Midbrain (tissue), 1 donor: ENCODE measurements around the gene LRRC47.

ENCODE experiments used
- DNase-seq: peaks from one replicate; lab custom pipeline; 2025; lab: John Stamatoyannopoulos, UW

LRRC47 gene

DNA sequence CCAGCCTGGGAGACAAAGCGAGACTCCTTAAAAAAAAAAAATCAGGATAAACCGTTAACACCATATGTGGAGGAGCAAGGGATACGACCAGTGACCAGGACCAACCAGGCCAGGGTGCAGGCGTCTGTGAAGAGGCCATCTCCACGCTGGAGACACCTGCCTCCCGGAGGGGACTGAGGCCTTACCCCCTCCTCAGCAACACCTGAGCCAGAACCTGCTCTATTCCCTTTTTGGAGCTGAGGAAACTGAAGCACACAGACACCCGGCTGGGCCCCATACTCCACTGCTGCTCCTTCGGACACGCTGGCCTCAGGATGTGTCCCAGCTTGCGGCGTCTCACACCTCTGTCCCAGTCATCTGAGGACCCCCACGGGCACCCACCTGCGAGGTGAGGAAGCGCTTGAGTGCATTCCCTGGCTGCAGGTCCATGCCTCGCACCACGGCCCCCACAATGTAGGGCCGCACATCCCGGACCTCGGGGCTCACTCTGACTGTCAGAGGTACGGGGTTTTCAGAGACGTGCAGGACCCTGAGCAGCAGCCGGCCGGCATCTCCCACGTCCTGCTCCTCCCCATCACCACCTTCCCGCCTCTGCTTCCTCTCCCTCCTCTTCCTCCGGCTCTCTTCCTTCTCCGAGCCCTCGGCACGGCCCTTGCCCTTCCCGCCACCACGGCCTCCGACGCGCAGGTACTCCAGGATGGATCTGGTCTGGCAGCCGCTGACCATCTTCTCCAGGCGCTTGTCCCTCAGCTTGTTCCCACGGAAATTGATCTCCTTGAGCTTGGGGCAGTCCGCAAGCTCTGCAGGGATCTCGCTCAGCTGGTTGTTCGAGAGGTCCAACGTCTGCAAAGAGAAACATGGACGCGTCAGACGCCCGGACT, 9.6 kb downstream of the LRRC47 start:
- DNase-seq = no peak

DNA sequence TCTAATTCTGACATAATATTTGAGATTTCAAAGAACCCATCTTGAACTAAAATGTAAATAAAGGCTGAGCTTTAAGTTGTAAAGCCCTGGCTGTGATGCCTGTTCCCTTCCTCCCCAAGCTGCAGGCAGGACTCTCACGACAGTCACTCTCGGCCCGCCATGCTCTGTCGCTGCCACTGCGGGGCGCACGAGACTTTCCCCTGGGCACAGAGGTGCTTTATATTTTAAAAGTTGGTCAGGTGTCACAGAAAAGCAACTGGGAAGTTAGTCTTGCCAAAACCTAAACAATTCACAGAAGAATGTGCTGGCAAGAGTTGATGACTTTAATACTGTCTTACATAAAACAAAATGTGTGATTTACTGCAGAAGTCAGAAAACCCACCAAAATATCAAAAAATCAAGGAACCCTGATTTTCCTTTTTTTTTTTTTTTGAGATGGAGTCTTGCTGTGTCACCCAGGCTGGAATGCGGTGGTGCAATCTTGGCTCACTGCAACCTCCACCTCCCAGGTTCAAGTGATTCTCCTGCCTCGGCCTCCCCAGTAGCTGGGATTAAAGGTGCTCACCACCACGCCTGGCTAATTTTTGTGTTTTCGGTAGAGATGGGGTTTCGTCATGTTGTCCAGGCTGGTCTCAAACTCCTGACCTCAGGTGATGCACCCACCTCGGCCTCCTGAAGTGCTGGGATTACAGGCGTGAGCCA, 10.7 kb downstream of the LRRC47 start:
- no peak for DNase-seq

DNA sequence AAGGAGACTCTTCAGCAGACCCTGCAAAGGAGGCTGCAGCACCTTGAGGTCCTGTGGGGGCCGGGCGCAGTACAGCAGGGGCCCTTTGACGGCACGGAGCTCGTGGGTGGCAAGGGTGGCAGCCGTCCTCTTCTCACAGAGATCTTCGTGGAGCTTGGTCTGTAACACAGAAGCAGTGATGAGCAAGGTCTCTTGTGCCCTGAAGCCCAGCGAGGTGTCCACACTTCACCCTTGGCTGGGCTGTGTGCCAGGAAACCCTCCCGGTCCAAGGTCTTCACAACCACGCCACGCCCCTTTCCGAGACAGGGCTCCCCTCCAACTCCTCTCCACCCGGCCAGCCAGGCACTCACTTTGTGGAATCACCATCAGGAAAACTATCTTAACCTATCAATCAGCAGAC, 11.3 kb downstream of the LRRC47 start:
- no peak for DNase-seq

DNA sequence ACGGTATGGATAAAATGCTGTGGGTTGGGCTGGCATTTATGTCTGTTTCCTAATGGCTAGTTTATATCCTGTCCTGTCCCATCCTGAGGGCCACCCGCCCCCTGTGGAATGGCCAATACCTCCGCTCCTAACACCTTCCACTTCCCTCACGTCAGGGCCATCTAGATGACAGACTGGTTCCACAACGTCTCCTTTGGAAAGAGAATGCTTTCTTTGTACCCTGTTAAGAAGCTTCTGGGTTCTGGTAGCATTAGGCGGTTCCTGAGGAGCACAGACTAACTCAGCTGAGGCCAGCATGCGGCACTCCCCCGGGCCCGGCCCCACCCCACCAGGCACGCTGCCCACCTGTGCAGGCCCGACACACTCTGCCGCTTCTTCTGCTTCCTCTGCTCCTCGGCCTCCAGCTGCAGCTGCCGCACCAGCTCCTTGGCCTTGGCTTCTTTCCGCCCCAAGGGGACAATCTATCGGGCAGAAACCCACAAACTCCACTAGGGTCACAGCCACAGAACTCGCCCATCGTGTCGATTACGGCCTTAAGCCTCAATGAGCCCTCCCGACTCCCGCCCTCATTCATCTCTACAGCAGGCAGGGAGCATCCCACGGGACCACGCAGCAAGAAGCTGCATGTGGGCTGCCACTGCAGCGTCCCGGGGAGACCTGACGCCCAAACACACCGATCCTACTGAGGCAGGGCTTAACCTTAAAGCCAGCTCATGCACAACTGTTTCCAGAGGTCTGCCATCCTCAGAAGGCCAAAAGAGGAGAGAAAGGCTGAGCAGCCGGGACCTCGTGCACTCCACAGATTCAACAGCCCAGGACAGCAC, 12.4 kb downstream of the LRRC47 start:
- no peak for DNase-seq

DNA sequence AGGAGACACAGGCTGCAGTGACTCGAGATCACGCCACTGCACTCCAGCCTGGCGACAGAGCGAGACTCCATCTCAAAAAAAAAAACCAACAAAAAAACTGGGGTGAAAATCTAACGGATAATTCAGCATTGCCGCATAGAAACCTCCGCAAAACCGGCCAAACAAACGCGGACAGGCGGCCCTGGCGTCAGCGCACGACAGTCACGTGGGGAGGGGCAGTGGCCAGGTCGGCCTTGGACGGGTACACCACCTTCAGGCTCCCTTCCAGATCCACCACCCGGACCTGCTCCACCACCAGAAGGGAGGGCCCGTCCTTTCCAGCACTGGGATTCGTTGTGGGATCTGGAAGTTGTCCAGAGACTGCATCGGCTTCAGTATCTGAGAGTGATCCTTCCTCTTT, 15.4 kb downstream of the LRRC47 start:
- no peak for DNase-seq

DNA sequence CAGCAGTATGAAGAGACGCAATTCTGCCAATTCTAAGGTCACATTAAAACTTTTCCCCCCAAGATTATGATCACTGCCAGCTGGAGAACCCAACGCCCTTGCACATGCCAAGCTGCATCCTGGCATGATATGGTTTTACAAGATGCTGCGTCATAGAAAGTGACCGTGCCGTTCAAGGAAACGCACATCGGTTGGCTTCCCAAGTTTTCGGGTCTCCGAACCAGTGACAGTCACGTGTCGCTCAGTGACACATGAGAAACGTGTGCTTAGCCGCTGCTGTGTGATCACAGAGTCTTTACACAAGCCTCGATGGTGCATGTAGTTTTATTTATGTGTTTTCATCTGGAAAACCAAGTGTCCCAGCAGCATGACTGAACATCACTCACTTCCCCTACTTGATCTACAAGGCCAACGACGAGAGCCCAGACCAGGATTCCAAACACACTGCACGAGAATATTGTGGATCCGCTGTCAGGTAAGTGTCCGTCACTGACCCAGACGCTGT, 16.3 kb downstream of the LRRC47 start:
- DNase-seq = no peak

DNA sequence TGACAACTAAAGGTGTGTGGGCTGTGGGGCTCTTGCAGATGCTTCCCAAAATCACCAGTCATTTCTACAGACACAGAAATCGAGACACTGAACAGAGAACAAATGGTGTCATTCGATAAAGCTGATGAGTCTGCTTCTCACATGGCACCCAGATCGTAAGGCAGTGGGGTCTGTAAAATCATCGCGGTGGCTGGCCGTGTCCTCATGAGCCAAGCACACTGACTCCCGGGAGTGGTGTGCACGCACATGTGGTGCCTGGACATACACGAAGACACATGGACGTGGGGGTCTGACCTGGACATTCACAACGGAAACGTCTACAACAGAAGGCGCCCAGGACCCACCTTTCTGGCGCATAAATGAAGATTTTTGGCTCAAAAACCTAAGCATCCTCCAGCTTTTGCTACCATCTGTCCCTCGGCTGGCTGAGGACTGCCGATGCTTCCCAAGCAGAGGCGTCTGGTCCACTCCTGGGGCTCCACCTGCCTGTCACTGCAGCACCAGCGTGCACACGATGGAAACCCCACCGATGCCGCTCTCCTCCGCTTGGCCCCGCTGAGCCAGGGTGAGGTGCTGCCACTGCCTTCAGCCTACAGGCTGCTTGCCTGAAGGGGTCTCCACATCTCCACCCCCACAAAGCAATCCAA, 16.9 kb downstream of the LRRC47 start:
- no peak for DNase-seq

DNA sequence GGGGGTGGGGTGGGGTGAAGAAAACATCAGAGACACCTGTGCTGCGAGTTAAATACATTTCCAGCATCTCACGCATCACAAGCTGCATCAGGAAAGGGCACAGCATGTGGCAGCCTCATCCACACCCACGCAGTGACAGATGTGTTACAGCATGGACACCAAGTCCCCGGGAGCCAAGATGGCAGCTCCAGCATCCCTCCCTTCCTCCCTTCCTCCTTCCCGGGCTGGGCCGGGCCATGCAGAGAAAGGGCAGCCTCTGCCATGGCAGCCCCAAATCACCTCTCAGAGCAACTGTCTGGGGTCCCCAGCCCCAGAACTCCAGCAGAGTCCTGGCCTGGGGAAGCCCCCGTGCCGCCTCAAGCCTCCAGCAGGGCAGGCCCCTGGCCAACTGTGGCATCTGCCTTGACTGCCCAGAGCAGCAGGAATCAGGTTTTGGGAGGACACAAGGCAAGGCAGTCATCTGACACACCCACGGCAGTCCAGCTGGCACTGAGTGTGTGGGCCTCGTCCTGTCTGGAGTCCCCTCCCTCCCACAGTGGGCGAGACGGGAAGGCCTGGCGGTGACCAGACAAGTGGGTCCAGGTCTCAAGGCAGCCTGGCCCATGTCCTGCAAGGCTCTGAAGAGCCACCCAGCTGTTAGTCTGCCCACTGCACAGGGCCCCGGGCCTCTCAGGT, 17.6 kb downstream of the LRRC47 start:
- DNase-seq = no peak

DNA sequence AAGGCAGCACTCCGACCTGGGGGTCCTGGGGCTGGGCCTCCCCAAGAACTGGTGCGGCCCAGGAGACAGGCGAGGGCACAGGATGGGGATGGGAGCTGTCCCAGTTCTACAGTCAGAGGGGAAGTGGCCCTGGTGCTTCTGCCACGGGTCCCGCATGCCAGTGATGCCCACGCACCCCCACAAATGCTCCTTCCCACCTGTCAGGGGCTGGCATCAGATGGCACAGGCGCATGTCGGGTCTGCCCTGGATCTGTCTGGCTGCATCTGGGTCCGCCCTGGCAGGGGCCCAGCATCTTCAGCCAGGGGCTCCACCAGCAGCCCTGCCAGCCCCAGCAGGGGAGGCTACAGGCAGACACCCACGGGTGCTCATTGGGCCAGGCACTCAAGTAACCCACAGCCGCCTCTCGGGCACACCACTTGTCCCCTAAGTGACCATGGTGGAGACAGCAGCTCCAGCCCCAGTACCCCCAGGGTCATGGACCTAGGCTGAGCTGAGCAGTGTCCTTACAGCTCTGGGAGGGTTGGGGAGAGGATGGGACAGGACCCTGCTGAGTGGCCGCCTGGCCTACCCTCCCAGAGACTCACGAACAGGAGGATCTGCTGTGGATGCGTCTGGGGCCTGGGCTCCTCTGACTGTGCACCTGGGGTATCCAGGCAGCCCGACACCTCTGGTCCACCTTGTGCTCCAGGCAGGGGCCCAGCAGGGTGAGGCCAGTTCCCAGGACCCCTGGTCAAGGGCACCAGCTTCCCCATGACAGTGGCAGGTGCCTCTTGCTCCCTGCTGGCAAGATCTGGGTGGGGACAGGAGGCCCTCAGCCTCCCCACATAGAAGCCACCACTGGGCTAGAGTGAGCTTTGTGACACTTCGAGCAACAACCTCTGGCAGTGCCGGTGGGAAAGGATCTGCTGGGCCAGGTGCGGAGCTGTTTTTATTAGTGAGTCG, 18.4 kb downstream of the LRRC47 start:
- DNase-seq = no peak

DNA sequence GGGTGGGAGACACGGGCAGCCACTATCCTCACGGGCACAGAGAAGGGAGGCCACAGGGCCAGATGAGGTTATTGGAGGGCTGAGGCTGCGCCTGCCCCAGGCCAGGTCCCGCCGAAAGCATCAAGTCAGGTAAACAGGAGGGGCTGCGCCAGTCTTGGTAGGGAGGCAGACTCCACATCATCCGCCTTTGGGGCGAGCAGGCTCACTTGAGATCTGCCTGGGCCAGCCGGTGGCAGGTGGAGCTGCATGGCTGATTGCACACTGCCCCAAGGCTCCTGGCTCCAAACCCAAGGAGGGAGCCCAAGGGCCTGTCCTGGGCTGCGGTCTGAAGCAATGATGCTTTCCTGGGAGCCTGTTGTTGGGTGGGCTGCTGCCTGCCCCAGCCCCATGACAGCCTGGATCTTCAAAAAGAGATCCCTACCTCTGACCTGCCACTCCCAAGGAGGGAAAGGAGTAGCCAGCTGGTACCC, 19.2 kb downstream of the LRRC47 start:
- DNase-seq = no peak

DNA sequence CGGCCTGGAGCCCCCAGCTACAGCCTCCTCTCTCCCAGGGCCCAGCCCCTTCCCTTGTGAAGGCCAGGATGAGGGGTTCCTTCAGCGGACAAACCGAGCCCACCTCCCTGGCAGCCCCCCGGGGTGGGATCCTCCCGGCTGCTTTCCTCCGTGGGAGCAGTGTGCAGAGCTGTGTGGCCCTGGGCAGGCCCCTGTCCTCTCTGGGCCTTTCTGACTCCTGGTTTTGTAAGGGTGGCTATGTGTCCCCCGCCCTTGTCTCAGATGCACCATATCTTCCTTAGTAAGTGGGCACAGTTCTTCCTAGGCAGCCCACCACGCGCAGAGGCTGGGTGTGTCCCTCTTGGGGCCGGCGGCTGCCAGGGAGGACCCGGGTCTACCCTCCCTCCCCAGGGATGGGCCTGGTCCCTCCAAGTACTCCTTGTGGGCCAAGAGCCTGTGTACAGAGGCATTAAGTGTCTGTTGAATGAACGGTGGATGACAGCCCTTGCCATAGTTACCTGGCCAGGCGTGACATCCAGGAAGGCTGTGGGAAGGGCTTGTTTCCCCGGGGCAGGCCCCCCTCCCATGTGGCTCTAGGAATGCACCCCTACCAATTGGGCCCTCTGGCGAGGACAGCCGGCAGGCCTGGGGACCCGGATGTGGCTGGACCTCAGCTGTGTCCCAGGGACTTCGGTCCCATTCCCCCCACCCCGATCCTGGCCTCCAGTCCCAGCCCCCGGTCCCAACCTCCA, 19.9 kb downstream of the LRRC47 start:
- no peak for DNase-seq

DNA sequence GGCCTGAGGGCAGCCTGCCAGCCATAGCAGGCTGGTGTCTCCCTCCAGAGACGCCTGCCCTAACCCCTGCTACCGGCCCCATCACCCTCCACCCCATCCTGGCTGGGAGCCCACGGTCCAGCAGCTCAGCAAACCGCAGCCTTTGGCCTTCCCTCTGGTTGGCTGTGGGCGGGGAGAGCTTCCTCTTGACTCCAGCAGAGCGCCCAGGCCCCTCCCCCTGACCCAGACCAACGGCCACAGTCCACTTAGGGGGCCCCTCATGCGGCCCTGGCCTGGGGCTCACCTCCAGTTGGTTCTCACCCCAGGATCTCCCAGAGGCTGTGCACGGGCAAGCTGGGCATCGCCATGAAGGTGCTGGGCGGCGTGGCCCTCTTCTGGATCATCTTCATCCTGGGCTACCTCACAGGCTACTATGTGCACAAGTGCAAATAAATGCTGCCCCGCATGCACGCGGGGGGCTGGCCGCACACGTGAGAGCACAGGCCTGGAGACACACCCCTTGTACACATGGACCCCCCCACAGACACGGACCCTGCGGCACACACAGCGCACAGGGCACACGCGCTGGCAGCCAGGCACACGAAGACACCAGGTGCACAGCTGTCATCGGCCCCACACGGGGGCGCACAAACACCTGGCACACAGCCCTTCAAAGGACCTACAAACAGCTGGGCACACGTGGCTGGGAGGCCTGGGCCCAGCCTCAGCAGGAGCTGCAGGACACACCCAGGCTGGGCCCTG, 20.6 kb downstream of the LRRC47 start:
- DNase-seq = peak; percentile 7

DNA sequence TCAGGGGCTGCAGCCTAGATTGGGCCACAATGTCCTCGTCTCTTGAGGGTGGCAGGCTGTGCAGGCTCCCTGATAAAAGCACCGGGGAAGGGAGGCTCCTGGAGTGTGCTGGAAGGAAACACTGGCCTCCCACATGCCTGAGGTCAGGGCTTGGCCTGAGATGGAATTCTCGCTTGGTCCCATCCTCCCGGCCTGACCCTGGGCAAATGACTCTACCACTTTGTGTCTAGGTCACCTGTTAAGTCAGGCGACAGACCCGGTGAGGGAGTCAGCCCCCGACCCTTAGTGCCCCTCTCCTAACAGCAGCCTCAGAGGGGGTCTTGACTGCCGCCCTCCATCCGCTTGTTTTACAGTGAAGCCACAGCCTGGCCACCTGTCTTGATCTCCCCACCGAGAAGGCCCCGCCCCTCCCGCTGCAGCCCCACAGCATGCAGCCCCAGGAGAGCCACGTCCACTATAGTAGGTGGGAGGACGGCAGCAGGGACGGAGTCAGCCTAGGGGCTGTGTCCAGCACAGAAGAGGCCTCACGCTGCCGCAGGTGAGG, 21.3 kb downstream of the LRRC47 start:
- DNase-seq = no peak

DNA sequence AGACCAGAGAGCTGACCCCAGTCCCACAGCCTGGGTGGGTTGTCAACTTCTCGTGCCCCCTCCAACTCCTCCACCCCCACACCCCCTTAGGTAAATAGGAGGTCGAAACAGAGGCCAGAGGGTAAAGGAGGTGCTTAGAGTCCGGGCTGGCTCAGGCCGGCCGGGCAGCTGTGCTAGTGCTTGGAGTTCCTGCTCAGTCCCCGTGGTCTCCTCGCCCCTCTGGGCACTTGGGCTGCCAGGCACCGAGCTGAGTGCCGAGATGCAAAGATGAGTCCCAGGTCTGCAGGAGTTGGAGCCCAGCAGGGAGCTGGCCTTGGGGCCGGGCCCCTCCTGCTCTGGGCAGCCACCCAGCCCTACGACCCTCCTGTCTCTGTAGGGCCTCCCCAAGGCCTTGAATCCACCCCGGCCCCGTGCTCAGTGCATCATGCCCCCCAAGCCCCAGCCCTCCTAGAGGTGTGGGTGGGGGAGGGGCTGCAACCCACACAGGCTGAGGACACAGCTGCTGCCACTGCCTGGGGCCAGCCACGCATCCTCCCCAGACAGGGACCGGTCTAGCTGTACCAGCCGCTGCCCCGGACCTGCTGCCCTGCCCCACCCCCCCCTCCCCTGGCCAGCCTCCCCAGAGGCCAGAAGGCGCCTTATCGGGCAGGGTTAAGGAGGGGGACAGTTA, 21.9 kb downstream of the LRRC47 start:
- DNase-seq = no peak

DNA sequence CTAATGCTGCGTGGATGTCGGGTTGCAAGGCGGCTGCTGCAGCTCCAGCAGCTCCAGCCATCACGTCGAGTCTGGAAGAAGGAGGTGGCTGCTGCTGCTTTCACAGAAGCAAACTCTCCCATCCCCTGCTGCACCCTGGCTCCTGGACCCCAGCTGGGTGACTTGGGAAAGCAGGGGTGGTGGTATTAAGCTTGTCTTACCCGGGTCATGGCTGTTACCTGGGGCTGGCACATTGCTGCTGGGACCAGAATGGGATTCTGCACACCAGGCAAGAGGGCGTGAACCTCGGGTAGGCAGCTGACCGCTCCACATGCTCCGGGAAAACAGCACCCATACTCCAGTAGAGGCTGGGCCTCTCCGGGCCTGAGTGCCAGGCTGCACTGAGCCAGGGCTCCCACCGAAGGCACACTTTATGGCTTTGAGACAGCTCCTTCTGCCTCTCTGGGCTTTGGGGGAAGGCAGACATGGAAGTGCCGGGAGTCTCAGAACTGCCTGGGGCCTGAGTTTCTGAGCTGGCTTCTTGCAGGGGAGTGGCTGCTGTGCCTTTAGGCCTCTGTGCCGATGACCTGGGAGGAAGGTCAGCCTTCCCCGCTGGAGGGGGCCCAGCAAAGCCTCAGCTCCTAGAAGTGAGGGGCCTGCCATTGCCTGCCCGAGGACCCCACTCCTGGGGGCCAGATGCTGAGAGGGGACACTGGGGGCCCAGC, 22.6 kb downstream of the LRRC47 start:
- DNase-seq = no peak

DNA sequence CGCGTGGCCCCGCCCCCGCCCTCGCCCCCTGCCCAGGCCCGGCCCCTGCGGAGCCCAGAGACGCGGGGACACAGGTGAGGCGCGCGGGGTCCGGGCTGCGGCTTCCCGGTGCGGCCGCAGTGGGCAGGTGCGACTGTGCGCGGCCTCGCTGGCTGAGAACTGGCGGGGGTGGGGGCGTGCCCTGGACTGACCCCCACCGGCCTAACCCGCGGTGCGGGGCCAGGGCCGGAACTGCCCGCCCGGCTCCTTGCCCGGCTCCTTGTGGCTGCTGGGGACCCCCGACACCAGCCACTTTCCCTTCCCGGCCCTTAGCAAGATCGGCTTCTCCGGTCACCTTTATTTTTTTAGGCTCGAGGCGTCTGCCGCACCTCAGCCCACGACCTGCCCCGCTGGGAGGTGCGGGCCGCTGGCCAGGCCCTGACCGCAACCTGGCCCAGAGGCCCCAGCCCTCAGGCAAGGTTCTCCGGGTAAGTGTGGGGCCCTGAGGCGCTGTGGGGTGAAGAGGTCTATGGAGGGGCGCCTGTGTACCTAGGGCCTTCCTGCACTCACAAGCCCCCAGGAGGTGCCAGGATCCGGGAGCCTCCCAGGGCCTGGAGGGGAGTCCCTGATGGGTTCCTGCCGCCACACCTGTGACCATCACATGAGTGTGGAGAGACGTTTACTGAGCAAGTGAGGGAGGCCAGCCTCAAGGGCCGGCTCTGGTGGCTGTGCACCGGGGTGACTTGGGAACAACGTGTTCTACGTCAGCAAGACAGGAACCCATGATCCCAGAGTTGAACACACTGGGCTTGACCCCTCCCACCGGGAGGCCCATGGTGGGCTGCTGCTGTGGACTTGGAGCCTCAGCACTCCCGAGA, 23.4 kb downstream of the LRRC47 start, which contains the start of gene SMIM1:
Gene SMIM1 (plus strand): TSS at position 35 of the 857 bp plus-strand sequence. CDS start 2,625 bp downstream, outside the sequence.
- no peak for DNase-seq
